H1 (cell line): ENCODE results near the gene POLD1. TPM values are rescaled to one million over a fixed set of nuclear protein-coding genes. Genes with fewer than 3 reads are reported as not detected.

Experiments used
- CTCF ChIA-PET: fragments of 300-600 bp; sonication (Branson Sonifier 250); formaldehyde crosslinking; loops from one replicate; lab custom pipeline; 2021; ENCODE audit not compliant: partially characterized antibody; lab: Charles Lee
- POLR2A ChIA-PET: fragments of 300-600 bp; sonication (Branson Sonifier 250); formaldehyde crosslinking; loops from one replicate; lab custom pipeline; 2021; ENCODE audit warnings: inconsistent platforms; ENCODE audit not compliant: partially characterized antibody; lab: Charles Lee
- DNase-seq, 2 experiments: peaks; one replicate each; pipeline versions ENCODE4 v3.0.0 to v3.0.0-alpha.2; 2010 to 2022; ENCODE audit warnings: low spot score in 2 of 2, low read depth in 1 of 2, mixed read lengths in 1 of 2
- FAIRE-seq: peaks from 2 replicates; lab custom pipeline; 2011; peaks lifted over from hg19 to GRCh38; lab: Jason Lieb, UNC
- H2AFZ ChIP-seq: 2 replicates; pipeline ENCODE4 v1.8.1; 2012; ENCODE audit warnings: low read length, inconsistent platforms
- H2AK5ac ChIP-seq: 2 replicates; pipeline ENCODE4 v1.6.1; 2013; ENCODE audit warnings: low read depth, low read length
- H2BK120ac ChIP-seq: replicated peaks from 2 replicates; pipeline ENCODE3; 2013; ENCODE audit warnings: low read depth, low read length, inconsistent platforms
- H2BK12ac ChIP-seq: 2 replicates; pipeline ENCODE4 v1.6.1; 2013; ENCODE audit warnings: low read depth, low read length
- H2BK15ac ChIP-seq: 2 replicates; pipeline ENCODE4 v1.6.1; 2013; ENCODE audit warnings: low read length
- H2BK20ac ChIP-seq: 2 replicates; pipeline ENCODE4 v1.6.1; 2013; ENCODE audit warnings: low read length
- H2BK5ac ChIP-seq: 2 replicates; pipeline ENCODE4 v1.6.1; 2013; ENCODE audit warnings: low read depth, low read length
- H3K14ac ChIP-seq: 2 replicates; pipeline ENCODE4 v1.6.1; 2013; ENCODE audit warnings: inconsistent platforms; ENCODE audit not compliant: insufficient read length
- H3K18ac ChIP-seq: 2 replicates; pipeline ENCODE4 v1.6.1; 2013; ENCODE audit warnings: low read length; ENCODE audit errors: extremely low read depth
- H3K23ac ChIP-seq: 2 replicates; pipeline ENCODE4 v1.6.1; 2013; ENCODE audit warnings: inconsistent platforms; ENCODE audit not compliant: insufficient read length
- H3K23me2 ChIP-seq: 2 replicates; pipeline ENCODE4 v1.6.1; 2013; ENCODE audit warnings: low read depth, low read length
- H3K27ac ChIP-seq: 2 replicates; pipeline ENCODE4 v1.6.1; 2011; ENCODE audit warnings: low read depth, low read length, inconsistent platforms
- H3K27me3 ChIP-seq, 4 experiments: replicated peaks in 1 of 4; 1 replicate in 1 of 4; 2 replicates in 3 of 4; pipeline versions ENCODE4 v1.6.1 to v1.8.1; 2011 to 2013; ENCODE audit warnings: low read length in 3 of 4, mild to moderate bottlenecking in 3 of 4, inconsistent platforms in 2 of 4, mixed read lengths in 2 of 4, moderate library complexity in 1 of 4; ENCODE audit not compliant: control insufficient read depth in 3 of 4, insufficient read depth in 3 of 4; ENCODE audit errors: extremely low read depth in 1 of 4
- H3K36me3 ChIP-seq, 4 experiments: 2 replicates each; pipeline versions ENCODE4 v1.6.1 to v1.8.1; 2011 to 2013; ENCODE audit warnings: mild to moderate bottlenecking in 4 of 4, low read length in 3 of 4, moderate library complexity in 2 of 4, control low read depth in 1 of 4, inconsistent platforms in 1 of 4; ENCODE audit not compliant: insufficient read depth in 4 of 4, control insufficient read depth in 2 of 4
- H3K4ac ChIP-seq: replicated peaks from 2 replicates; pipeline ENCODE3; 2013; ENCODE audit warnings: low read length, low read depth, mixed read lengths, inconsistent platforms; ENCODE audit not compliant: insufficient read length
- H3K4me1 ChIP-seq, 4 experiments: replicated peaks in 1 of 4; 1 replicate in 1 of 4; 2 replicates in 3 of 4; pipeline versions ENCODE4 v1.6.1 to v1.8.1; 2011 to 2013; ENCODE audit warnings: low read length in 3 of 4, inconsistent platforms in 2 of 4, mixed read lengths in 1 of 4; ENCODE audit not compliant: insufficient read depth in 4 of 4, control insufficient read depth in 3 of 4
- H3K4me2 ChIP-seq, 2 experiments: 2 replicates each; pipeline versions ENCODE4 v1.6.1 to v1.8.1; 2011 to 2013; ENCODE audit warnings: low read depth in 2 of 2, low read length in 2 of 2, control low read depth in 1 of 2, inconsistent platforms in 1 of 2, mild to moderate bottlenecking in 1 of 2; ENCODE audit not compliant: insufficient read depth in 1 of 2
- H3K4me3 ChIP-seq, 4 experiments: fragments of 200-600, 300-600 bp in 1 of 4; sonication (generic), shearing (Covaris generic), sonication (Bioruptor Twin) in 1 of 4; 2 replicates each; pipeline versions ENCODE4 v1.5.1 to v1.8.1; 2011 to 2016; ENCODE audit warnings: low read length in 4 of 4, low read depth in 3 of 4, control low read depth in 2 of 4, inconsistent platforms in 2 of 4, mild to moderate bottlenecking in 2 of 4, mixed read lengths in 1 of 4, moderate library complexity in 1 of 4; ENCODE audit not compliant: insufficient read depth in 2 of 4; ENCODE audit errors: extremely low read depth in 1 of 4
- H3K56ac ChIP-seq: replicated peaks from 2 replicates; pipeline ENCODE3; 2013; ENCODE audit warnings: low read depth, mild to moderate bottlenecking, mixed read lengths, low read length, inconsistent platforms; ENCODE audit not compliant: insufficient read length
- H3K79me1 ChIP-seq: 2 replicates; pipeline ENCODE4 v1.6.1; 2013; ENCODE audit warnings: low read depth, low read length, control low read depth
- H3K79me2 ChIP-seq, 2 experiments: 2 replicates each; pipeline versions ENCODE4 v1.6.1 to v1.8.1; 2012 to 2013; ENCODE audit warnings: low read length in 2 of 2, mild to moderate bottlenecking in 2 of 2, inconsistent platforms in 1 of 2; ENCODE audit not compliant: insufficient read depth in 2 of 2, control insufficient read depth in 1 of 2
- H3K9ac ChIP-seq, 4 experiments: replicated peaks in 1 of 4; 1 replicate in 1 of 4; 2 replicates in 3 of 4; pipeline versions ENCODE4 v1.6.1 to v1.8.1; 2011 to 2013; ENCODE audit warnings: low read depth in 3 of 4, low read length in 3 of 4, control low read depth in 2 of 4, mild to moderate bottlenecking in 2 of 4, moderate library complexity in 2 of 4, inconsistent platforms in 1 of 4; ENCODE audit errors: extremely low read depth in 1 of 4
- H3K9me3 ChIP-seq, 2 experiments: 2 replicates each; pipeline versions ENCODE4 v1.6.1 to v1.8.1; 2012 to 2013; ENCODE audit warnings: mild to moderate bottlenecking in 2 of 2, moderate library complexity in 2 of 2, control low read depth in 1 of 2, inconsistent platforms in 1 of 2, low read depth in 1 of 2, low read length in 1 of 2, mixed read lengths in 1 of 2; ENCODE audit not compliant: insufficient read depth in 2 of 2
- H4K20me1 ChIP-seq, 2 experiments: replicated peaks in 1 of 2; 2 replicates each; pipeline versions ENCODE3 to v1.8.1; 2011 to 2013; ENCODE audit warnings: inconsistent platforms in 2 of 2, low read length in 2 of 2, mild to moderate bottlenecking in 1 of 2; ENCODE audit not compliant: insufficient read depth in 2 of 2, control insufficient read depth in 1 of 2
- H4K5ac ChIP-seq: 2 replicates; pipeline ENCODE4 v1.6.1; 2013; ENCODE audit warnings: low read length, low read depth, mixed read lengths, inconsistent platforms; ENCODE audit not compliant: insufficient read length
- H4K8ac ChIP-seq: 2 replicates; pipeline ENCODE4 v1.8.0; 2013; ENCODE audit warnings: mild to moderate bottlenecking, moderate library complexity, low read length, inconsistent platforms; ENCODE audit not compliant: insufficient read depth; ENCODE audit errors: extremely low read depth
- H4K91ac ChIP-seq: replicated peaks from 2 replicates; pipeline ENCODE3; 2013; ENCODE audit warnings: low read length, mixed read lengths, inconsistent platforms; ENCODE audit not compliant: insufficient read length
- WGBS, 2 experiments: shearing (Covaris generic) in 1 of 2; methylation state at CpG; one replicate each; pipeline versions ENCODE4 v1.1.6 to v1.1.7; 2013 to 2015; ENCODE audit warnings: low lambda C conversion rate in 2 of 2, mixed read lengths in 2 of 2, inconsistent platforms in 1 of 2, low coverage in 1 of 2, missing lambda C conversion rate in 1 of 2; ENCODE audit not compliant: insufficient replicate concordance in 2 of 2, insufficient coverage in 1 of 2, insufficient read length in 1 of 2; ENCODE audit errors: extremely low coverage in 1 of 2, missing lambda C conversion rate in 1 of 2; 5-methylcytosine and 5-hydroxymethylcytosine counted together
- polyA plus RNA-seq, 7 experiments: library from polyadenylated mRNA; depleted of rRNA in 3 of 7; stranded (reverse) in 5 of 7; unstranded in 2 of 7; fragments of >200 nt in 5 of 7; fragments of 200-250 nt in 2 of 7; gene quantifications; 1 replicate in 5 of 7; 2 replicates in 1 of 7; 4 replicates in 1 of 7; pipeline versions ENCODE4 v1.2.1 to v1.2.3, GENCODE V29; 2011 to 2013; ENCODE audit warnings: missing spikeins in 2 of 7, mixed read lengths in 2 of 7
- total RNA-seq: library from RNA; stranded (reverse); fragmentation: NEBNext Ultra II Directional; extraction: Animal tissue kit (Norgen Biotek cat#: 25700); gene quantifications from 2 replicates; pipeline ENCODE4 v1.2.1, GENCODE V29; 2021
- TF ChIP-seq, protein P1 (sequence below): IDR thresholded peaks from 2 replicates; pipeline ENCODE4 v1.6.1; 2012; ENCODE audit warnings: inconsistent platforms
- TF ChIP-seq, protein P2 (sequence below), 3 experiments: IDR thresholded peaks; 1 replicate in 2 of 3; 2 replicates in 1 of 3; pipeline versions ENCODE4 v1.5.1 to v1.6.1; 2011; ENCODE audit warnings: low read length in 3 of 3, mild to moderate bottlenecking in 3 of 3, inconsistent platforms in 2 of 3, low read depth in 1 of 3, moderate library complexity in 1 of 3; ENCODE audit not compliant: insufficient read depth in 1 of 3; ENCODE audit errors: control extremely low read depth in 1 of 3

The POLD1 gene
- total and polyA plus RNA-seq, 2 of the 8 experiments (the other 6 are each of a cell fraction or from before 2014, with no cell fraction given) = 141 to 142 TPM

DNA sequence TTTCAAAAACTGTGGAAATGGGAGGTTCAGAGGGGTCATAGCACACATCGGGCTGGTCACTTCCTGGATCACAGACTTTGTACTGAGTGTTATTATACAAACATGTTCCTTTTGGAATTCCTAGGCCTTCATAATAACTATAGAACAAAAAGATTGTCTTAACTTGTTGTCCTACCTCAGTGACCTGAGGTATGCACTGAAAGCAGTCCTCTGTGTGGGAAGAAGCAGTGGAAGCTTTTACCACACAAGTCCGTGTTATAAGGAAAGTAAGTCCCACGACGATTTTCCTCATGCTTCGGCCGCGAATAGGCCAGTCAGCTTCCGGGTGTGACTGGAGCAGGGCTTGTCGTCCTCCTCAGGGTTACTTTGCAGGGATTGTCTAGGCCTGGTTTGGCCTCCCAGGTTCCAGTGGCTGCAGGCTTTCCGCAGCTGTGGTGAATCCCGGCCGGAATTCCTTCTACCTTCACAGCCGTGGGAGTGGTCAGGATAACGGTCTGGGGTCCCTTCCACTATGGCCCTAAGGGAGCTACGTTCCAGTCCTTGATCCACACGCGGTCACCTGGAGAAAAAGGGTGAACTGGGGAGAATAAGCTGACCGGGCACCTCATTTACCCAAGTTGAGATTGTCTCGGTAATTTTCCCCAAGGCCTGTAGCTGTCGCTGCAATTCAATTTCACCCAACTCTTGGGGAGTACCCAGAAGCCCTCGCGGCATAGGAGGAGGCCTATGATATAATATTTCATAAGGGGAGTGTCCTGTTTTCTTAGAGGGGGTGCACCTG is 34.7 kb upstream of the POLD1 start:
- WGBS, 2 experiments = 81% methylated on average over 22 of the region's 22 CpGs; no CpG with 5 or more reads in 1 of the 2 experiments
- Histone ChIP-seq H2AFZ (no peak overlapping the region), H3K9ac (no peak overlapping the region), H4K5ac (no peak overlapping the region), H3K9me3 (no peaks in the 10 kb centered on the region), H3K4me2 (no peak overlapping the region), H2BK120ac (no peak overlapping the region), H3K36me3 (no peaks in the 10 kb centered on the region), H3K4ac (no peak overlapping the region), H2BK12ac (no peak overlapping the region), H3K23me2 (no peaks in the 10 kb centered on the region), H2AK5ac (no peak overlapping the region), H4K8ac (no peak overlapping the region), H3K4me1 (no peaks in the 10 kb centered on the region; a peak in 1 of 7 replicates), H2BK5ac (no peak overlapping the region), H3K79me1 (no peaks in the 10 kb centered on the region), H3K79me2 (no peaks in the 10 kb centered on the region), H3K27me3 (no peaks in the 10 kb centered on the region), H3K14ac (no peak overlapping the region), H4K20me1 (peaks cover 0 to 2% of the 10 kb centered on the region in 2 experiments), H3K4me3 (no peak overlapping the region), H2BK20ac (no peak overlapping the region), H4K91ac (no peak overlapping the region), H3K56ac (no peak overlapping the region), H2BK15ac (no peak overlapping the region), H3K18ac (no peak overlapping the region), H3K23ac (no peak overlapping the region), H3K27ac (no peak overlapping the region)
- TF ChIP-seq, protein P1, sequence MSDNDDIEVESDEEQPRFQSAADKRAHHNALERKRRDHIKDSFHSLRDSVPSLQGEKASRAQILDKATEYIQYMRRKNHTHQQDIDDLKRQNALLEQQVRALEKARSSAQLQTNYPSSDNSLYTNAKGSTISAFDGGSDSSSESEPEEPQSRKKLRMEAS = no peak
- TF ChIP-seq, protein P2, sequence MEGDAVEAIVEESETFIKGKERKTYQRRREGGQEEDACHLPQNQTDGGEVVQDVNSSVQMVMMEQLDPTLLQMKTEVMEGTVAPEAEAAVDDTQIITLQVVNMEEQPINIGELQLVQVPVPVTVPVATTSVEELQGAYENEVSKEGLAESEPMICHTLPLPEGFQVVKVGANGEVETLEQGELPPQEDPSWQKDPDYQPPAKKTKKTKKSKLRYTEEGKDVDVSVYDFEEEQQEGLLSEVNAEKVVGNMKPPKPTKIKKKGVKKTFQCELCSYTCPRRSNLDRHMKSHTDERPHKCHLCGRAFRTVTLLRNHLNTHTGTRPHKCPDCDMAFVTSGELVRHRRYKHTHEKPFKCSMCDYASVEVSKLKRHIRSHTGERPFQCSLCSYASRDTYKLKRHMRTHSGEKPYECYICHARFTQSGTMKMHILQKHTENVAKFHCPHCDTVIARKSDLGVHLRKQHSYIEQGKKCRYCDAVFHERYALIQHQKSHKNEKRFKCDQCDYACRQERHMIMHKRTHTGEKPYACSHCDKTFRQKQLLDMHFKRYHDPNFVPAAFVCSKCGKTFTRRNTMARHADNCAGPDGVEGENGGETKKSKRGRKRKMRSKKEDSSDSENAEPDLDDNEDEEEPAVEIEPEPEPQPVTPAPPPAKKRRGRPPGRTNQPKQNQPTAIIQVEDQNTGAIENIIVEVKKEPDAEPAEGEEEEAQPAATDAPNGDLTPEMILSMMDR (IDR thresholded peaks at IDR 0.05; ENCODE audit: control extremely low read depth in 1 of 3, insufficient read depth in 1 of 3, low read depth in 1 of 3, low read length in 3 of 3) = peak in 1 of 3 experiments; percentile 19; a peak in 1 of 4 replicates
- no peak for FAIRE-seq
- DNase-seq = no peak
- ChIA-PET POLR2A (interaction anchor here (0.6 to 1.4 kb wide), 2 partner anchors 17 to 45 kb away, joined by 3 to 4 read pairs; no protein-coding TSS in a partner anchor), CTCF (interaction anchor here (0.6 to 1.8 kb wide), 6 partner anchors 8 to 67 kb away, joined by 3 to 5 read pairs (median 4); no protein-coding TSS in a partner anchor)
